Left lung (tissue), 10 donors: ENCODE results near the gene MC1R. TPM values are rescaled to one million over a fixed set of nuclear protein-coding genes. Genes with fewer than 3 reads are reported as not detected.

Experiments
- ATAC-seq: fragments of 200-7000 bp; cut with Tn5 transposase; one replicate; pipeline ENCODE4 v1.9.1; 2020; ENCODE audit warnings: moderate library complexity
- DNase-seq, 4 donors: peaks; one replicate each; pipeline ENCODE4 v3.0.0-alpha.2; 2013 to 2020
- H3K27ac ChIP-seq, 2 donors: fragments of 200-600 bp; sonication (generic) in 1 of 2; one replicate each; pipeline versions ENCODE4 v1.5.0 to v1.8.0; 2020 to 2021
- H3K27me3 ChIP-seq, 2 donors: fragments of 200-600 bp; sonication (generic) in 1 of 2; one replicate each; pipeline versions ENCODE4 v1.5.0 to v1.8.0; 2020 to 2021
- H3K36me3 ChIP-seq, 2 donors: fragments of 200-600 bp; sonication (generic) in 1 of 2; one replicate each; pipeline versions ENCODE4 v1.5.0 to v1.8.0; 2020 to 2021
- H3K4me1 ChIP-seq, 2 donors: fragments of 200-600 bp; one replicate each; pipeline ENCODE4 v1.8.0; 2021
- H3K4me3 ChIP-seq, 2 donors: fragments of 200-600 bp; sonication (generic) in 1 of 2; one replicate each; pipeline versions ENCODE4 v1.5.0 to v1.8.0; 2020 to 2021; ENCODE audit warnings: mild to moderate bottlenecking in 1 of 2
- H3K9me3 ChIP-seq, 2 donors: fragments of 200-600 bp; sonication (generic) in 1 of 2; one replicate each; pipeline versions ENCODE4 v1.5.0 to v1.8.0; 2020 to 2021
- intact Hi-C, 2 donors: fragments of 100-400 bp; cut with DNase I; formaldehyde crosslinking; loops; one replicate each; pipeline versions ENCODE4 v1.11.2 to v1.14.2; 2022
- polyA plus RNA-seq, 6 donors: library from polyadenylated mRNA; unstranded; fragments of 120-200 nt; gene quantifications; one replicate each; pipeline ENCODE4 v1.2.1, GENCODE V29; 2013; ENCODE audit not compliant: insufficient read length in 6 of 6
- total RNA-seq, 2 donors: library from RNA; stranded (reverse); fragmentation: NEBNext Ultra II Directional; extraction: Animal tissue kit (Norgen Biotek cat#: 25700); gene quantifications; one replicate each; pipeline ENCODE4 v1.2.1, GENCODE V29; 2021
- TF ChIP-seq, protein P1 (sequence below), 2 donors: fragments of 200-600 bp; sonication (generic) in 1 of 2; IDR thresholded peaks; one replicate each; pipeline versions ENCODE4 v1.5.0 to v1.8.0; 2021; ENCODE audit warnings: antibody characterized with exemption in 2 of 2
- donor health status: DM: no; HTN: yes; CAD: no.
- donor health status: DM: no; HTN: no; CAD: no.

Gene MC1R
- total and polyA plus RNA-seq, 8 donors = 2.9 to 5.0 (median 3.4) TPM

DNA sequence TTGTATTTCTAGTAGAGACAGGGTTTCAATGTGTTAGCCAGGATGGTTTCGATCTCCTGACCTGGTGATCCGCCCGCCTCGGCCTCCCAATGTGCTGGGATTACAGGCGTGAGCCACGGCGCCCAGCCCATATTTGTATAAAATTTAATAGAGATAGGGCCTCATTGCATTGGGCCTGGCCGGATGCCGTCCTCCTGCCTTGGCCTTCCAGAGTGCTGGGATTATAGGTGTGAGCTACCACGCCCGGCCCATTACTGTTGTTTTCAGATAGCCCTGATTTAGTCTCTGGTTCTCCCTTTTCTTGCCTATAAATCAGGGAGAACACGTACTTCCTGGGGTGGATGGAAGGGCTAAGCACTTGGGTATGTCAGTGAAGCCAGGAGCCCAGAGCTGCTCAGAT lies 33.4 kb downstream of the MC1R start:
- Histone ChIP-seq H3K27ac (no peak overlapping the region), H3K9me3 (no peaks in the 10 kb centered on the region), H3K36me3 (peaks cover 0 to 20% of the 10 kb centered on the region in 2 donors), H3K27me3 (peaks cover 0 to 14% of the 10 kb centered on the region in 2 donors), H3K4me1 (peaks cover 15 to 34% of the 10 kb centered on the region in 2 donors), H3K4me3 (no peak overlapping the region)
- DNase-seq = peak in 1 of 4 donors; percentile 39
- no peak for ATAC-seq
- TF ChIP-seq, protein P1, sequence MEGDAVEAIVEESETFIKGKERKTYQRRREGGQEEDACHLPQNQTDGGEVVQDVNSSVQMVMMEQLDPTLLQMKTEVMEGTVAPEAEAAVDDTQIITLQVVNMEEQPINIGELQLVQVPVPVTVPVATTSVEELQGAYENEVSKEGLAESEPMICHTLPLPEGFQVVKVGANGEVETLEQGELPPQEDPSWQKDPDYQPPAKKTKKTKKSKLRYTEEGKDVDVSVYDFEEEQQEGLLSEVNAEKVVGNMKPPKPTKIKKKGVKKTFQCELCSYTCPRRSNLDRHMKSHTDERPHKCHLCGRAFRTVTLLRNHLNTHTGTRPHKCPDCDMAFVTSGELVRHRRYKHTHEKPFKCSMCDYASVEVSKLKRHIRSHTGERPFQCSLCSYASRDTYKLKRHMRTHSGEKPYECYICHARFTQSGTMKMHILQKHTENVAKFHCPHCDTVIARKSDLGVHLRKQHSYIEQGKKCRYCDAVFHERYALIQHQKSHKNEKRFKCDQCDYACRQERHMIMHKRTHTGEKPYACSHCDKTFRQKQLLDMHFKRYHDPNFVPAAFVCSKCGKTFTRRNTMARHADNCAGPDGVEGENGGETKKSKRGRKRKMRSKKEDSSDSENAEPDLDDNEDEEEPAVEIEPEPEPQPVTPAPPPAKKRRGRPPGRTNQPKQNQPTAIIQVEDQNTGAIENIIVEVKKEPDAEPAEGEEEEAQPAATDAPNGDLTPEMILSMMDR (IDR thresholded peaks at IDR 0.05) = no peak
- intact Hi-C loops = no loop called here

DNA sequence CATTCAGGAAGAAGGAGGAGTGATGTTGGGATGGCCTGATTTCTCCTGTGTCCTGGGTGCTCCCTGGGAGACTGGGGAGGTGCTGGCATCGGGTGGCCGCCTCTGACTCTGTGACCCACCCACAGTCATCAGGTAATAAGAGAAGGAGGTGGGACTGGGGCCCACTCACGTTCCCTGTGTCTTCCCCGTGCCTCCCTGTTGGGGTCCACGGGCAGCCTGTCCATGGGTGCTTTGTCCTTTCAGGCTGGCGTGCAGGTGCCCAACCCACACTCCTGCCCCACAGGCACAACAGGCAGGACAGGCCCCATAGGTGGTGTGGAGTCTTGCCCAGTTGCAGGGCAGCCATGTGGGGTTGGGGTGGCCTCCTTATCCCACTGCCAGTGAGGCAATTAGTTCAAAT lies 33.9 kb downstream of the MC1R start:
- ATAC-seq (no peak), DNase-seq (peak in 1 of 4 donors; percentile 58)
- intact Hi-C loops = no loop called here
- H3K4me1 ChIP-seq = peaks cover 15 to 36% of the 10 kb centered on the region in 2 donors
- no peak overlapping the region for H3K4me3 ChIP-seq
- no peak overlapping the region for H3K27ac ChIP-seq
- H3K9me3 ChIP-seq = no peaks in the 10 kb centered on the region
- TF ChIP-seq, protein P1 (IDR thresholded peaks at IDR 0.05) = no peak
- H3K36me3 ChIP-seq = peaks cover 0 to 25% of the 10 kb centered on the region in 2 donors
- H3K27me3 ChIP-seq = peaks cover 0 to 9% of the 10 kb centered on the region in 2 donors

DNA sequence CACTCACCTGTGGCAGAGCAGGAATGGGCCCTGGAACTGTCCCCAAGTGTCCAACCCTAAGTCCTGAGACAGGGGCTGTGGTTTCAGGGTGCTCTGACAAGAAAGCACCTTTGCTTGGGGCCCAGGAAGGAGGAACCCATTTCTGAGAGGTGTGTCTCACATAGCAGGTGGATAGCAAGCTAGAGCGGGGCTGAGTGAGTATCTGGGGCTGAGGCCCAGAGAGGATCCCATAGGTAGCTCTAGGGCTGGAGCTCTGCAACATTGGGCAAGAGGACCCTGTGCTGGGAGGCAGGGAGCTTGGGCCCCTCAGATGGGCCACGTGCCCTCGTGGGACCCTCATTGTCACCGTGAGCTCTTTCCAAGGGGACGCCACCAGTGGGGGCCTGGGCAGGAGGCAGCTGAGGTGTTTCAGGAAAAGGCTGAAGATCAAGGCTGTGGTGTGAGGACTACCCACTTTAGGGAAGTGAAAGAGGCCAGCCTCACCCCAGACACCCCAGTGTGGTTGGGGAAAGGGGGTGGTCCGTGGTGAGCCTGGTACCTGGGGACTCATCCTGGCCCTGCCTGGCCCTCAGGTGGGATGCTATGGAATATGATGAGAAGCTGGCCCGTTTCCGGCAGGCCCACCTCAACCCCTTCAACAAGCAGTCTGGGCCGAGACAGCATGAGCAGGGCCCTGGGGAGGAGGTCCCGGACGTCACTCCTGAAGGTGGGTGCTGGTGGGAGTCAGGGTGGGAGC lies 35.2 kb downstream of the MC1R start:
- TF ChIP-seq, protein P1 (IDR thresholded peaks at IDR 0.05) = no peak
- ATAC-seq (no peak), DNase-seq (peak in 1 of 4 donors; percentile 47)
- intact Hi-C loops = no loop called here
- no peaks in the 10 kb centered on the region for H3K9me3 ChIP-seq
- no peak overlapping the region for H3K4me3 ChIP-seq
- no peaks in the 10 kb centered on the region for H3K27me3 ChIP-seq
- H3K36me3 ChIP-seq = peaks cover 0 to 36% of the 10 kb centered on the region in 2 donors
- H3K4me1 ChIP-seq = peaks cover 7 to 32% of the 10 kb centered on the region in 2 donors
- H3K27ac ChIP-seq = no peak overlapping the region

DNA sequence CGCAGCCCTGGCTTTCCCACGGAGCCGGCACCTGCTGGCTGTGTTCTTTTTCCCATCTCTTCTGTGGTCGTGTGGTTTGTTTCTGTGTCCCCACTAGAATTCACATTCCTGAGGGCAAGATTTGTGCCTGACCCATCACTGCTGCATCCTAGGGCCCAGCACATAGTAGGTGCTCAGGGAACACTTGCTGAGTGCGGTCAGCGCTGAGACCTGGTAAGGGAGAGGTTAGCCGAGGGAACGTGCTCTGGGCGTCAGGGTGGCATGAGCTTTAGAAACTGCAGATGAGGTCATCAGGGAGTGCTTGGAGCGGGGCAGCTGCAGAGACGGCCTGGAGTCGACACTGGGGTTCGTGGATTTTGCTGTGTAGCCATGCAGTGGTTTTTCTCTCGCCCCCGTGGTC lies 35.8 kb downstream of the MC1R start:
- TF ChIP-seq, protein P1 (IDR thresholded peaks at IDR 0.05) = no peak

DNA sequence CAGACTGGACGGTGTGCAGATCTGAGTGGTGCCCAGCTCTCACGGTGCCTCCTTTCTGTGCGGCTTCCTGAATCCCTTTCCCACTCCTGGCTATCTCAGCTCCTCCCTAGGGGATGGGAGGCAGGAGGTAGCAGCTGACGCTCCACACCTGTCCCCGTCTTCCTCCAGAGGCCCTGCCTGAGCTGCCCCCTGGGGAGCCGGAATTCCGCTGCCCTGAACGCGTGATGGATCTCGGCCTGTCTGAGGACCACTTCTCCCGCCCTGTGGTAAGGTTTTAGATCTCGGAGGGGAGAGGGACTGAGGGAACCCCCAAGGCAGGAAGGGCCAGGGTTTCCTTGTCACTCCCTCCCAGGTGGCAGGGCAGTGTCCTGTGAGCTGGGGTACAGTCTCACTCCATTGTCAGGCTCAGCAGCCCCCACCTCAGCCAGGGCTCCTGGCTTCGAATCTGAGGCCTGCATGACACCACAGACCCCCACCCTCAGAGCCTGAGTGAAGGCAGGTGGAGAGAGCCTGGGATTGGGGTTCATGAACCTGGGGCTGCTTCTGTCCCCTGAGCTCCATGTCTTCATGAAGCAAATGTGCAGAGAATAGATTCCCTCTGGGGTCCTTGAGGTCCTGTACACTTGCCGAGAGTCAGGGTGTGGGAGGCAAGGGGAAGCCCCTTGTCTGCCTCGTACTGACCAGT lies 36.5 kb downstream of the MC1R start:
- Histone ChIP-seq H3K4me1 (peaks cover 0 to 22% of the 10 kb centered on the region in 2 donors), H3K27me3 (no peaks in the 10 kb centered on the region), H3K9me3 (no peaks in the 10 kb centered on the region), H3K27ac (no peak overlapping the region), H3K4me3 (no peak overlapping the region), H3K36me3 (peaks cover 0 to 49% of the 10 kb centered on the region in 2 donors)
- DNase-seq (peak in 1 of 4 donors; percentile 56), ATAC-seq (no peak)
- intact Hi-C loops = no loop called here
- TF ChIP-seq, protein P1 (IDR thresholded peaks at IDR 0.05) = no peak

More for the DNA sequence above, 35.8 kb downstream of the MC1R start:
- H3K4me1 ChIP-seq = peaks cover 5 to 28% of the 10 kb centered on the region in 2 donors
- peaks cover 0 to 42% of the 10 kb centered on the region in 2 donors for H3K36me3 ChIP-seq
- intact Hi-C loops = no loop called here
- ATAC-seq (no peak), DNase-seq (peak in 1 of 4 donors; percentile 41)
- no peak overlapping the region for H3K27ac ChIP-seq
- no peaks in the 10 kb centered on the region for H3K9me3 ChIP-seq
- H3K4me3 ChIP-seq = no peak overlapping the region
- no peaks in the 10 kb centered on the region for H3K27me3 ChIP-seq
